K562 (cell line): Measurements from ENCODE around the gene SH3BGR. TPM values are rescaled to one million over a fixed set of nuclear protein-coding genes. Genes with fewer than 3 reads are reported as not detected.
A peak's percentile ranks its signal among the peaks of the same experiment; 100 is the strongest.

ENCODE experiments used
- CBX2 ChIP-seq: fragments of 200-600 bp; sonication (generic); IDR thresholded peaks from one replicate; pipeline ENCODE4 v1.6.1; 2012; ENCODE audit warnings: mild to moderate bottlenecking, low read length, inconsistent platforms; ENCODE audit not compliant: insufficient read depth, poor library complexity, severe bottlenecking
- ESRRA ChIP-seq: fragments of 450-650 bp; IDR thresholded peaks from 2 replicates; pipeline ENCODE4 v1.6.1; 2014; ENCODE audit warnings: low read depth, mild to moderate bottlenecking, moderate library complexity, borderline replicate concordance
- NCOA4 ChIP-seq: fragments of 450-650 bp; IDR thresholded peaks from 2 replicates; pipeline ENCODE4 v1.6.1; 2018; ENCODE audit warnings: mild to moderate bottlenecking; ENCODE audit not compliant: partially characterized antibody
- NFRKB ChIP-seq: fragments of 450-650 bp; IDR thresholded peaks from 2 replicates; pipeline ENCODE4 v1.6.1; 2016; ENCODE audit warnings: low read depth
- NR1H2 ChIP-seq: sonication (generic); formaldehyde crosslinking; IDR thresholded peaks from 2 replicates; pipeline ENCODE4 v1.4.0; 2020; ENCODE audit warnings: mild to moderate bottlenecking, missing genetic modification reagents
- RAD21 ChIP-seq, 2 experiments: fragments of 250-450 bp in 1 of 2; fragments of 450-650 bp in 1 of 2; sonication (Bioruptor Pico) in 1 of 2; formaldehyde crosslinking in 1 of 2; IDR thresholded peaks in 1 of 2; conservative IDR thresholded peaks in 1 of 2; 2 replicates each; pipeline versions ENCODE4 v1.4.0 to v1.8.0; 2020 to 2022; ENCODE audit warnings: mild to moderate bottlenecking in 2 of 2, moderate library complexity in 1 of 2
- TCFL5 ChIP-seq: fragments of 250-450 bp; sonication (Bioruptor Pico); conservative IDR thresholded peaks from 2 replicates; pipeline ENCODE4 v1.6.1; 2021; ENCODE audit warnings: mild to moderate bottlenecking, moderate library complexity, matching md5 sums
- ZC3H4 ChIP-seq: sonication (generic); formaldehyde crosslinking; IDR thresholded peaks from 2 replicates; pipeline ENCODE4 v1.9.0; 2021; ENCODE audit warnings: missing genetic modification reagents, borderline replicate concordance
- ZNF830 ChIP-seq: fragments of 250-450 bp; sonication (Bioruptor Pico); IDR thresholded peaks from 2 replicates; pipeline ENCODE4 v1.5.0; 2021; ENCODE audit warnings: mild to moderate bottlenecking
- polyA plus RNA-seq, 8 experiments: library from polyadenylated mRNA; depleted of rRNA in 4 of 8; stranded (reverse) in 5 of 8; unstranded in 3 of 8; fragments of >200 nt; fragmentation: Nextera tagmentation in 2 of 8; fragmentation: Illumina TruSeq in 1 of 8; extraction: Ambion mirVana in 2 of 8; extraction: Trizol in 1 of 8; gene quantifications; 2 replicates each; pipeline versions ENCODE4 v1.2.1 to v1.2.3, GENCODE V29; 2011 to 2014; ENCODE audit warnings: inconsistent platforms in 1 of 8, missing spikeins in 1 of 8
- total RNA-seq, 7 experiments: library from RNA; depleted of rRNA in 6 of 7; stranded (reverse); fragments of >200 nt in 6 of 7; fragmentation: Illumina TruSeq in 2 of 7; extraction: Trizol in 2 of 7; gene quantifications; 2 replicates each; pipeline versions ENCODE4 v1.2.1 to v1.2.3, GENCODE V29; 2011 to 2021; ENCODE audit warnings: low replicate concordance in 1 of 7
- TF ChIP-seq, protein P1 (sequence below): fragments of 200-800 bp; sonication (Bioruptor generic); IDR thresholded peaks from 2 replicates; pipeline ENCODE4 v1.6.1; 2017; ENCODE audit warnings: missing genetic modification characterization, missing compliant biosample characterization
- TF ChIP-seq, protein P2 (sequence below): fragments of 250-450 bp; sonication (Bioruptor Pico); IDR thresholded peaks from 2 replicates; pipeline ENCODE4 v1.8.0; 2022; ENCODE audit warnings: moderate library complexity, mild to moderate bottlenecking, inconsistent platforms
- TF ChIP-seq, protein P3 (sequence below): sonication (generic); formaldehyde crosslinking; IDR thresholded peaks from 2 replicates; pipeline ENCODE4 v1.8.1; 2023; ENCODE audit warnings: mild to moderate bottlenecking, missing genetic modification reagents

Gene SH3BGR
- total and polyA plus RNA-seq, 9 of the 15 experiments (the other 6 are each of a cell fraction or from before 2014, with no cell fraction given): 6.6 to 42.9 (median 25.6) TPM

DNA sequence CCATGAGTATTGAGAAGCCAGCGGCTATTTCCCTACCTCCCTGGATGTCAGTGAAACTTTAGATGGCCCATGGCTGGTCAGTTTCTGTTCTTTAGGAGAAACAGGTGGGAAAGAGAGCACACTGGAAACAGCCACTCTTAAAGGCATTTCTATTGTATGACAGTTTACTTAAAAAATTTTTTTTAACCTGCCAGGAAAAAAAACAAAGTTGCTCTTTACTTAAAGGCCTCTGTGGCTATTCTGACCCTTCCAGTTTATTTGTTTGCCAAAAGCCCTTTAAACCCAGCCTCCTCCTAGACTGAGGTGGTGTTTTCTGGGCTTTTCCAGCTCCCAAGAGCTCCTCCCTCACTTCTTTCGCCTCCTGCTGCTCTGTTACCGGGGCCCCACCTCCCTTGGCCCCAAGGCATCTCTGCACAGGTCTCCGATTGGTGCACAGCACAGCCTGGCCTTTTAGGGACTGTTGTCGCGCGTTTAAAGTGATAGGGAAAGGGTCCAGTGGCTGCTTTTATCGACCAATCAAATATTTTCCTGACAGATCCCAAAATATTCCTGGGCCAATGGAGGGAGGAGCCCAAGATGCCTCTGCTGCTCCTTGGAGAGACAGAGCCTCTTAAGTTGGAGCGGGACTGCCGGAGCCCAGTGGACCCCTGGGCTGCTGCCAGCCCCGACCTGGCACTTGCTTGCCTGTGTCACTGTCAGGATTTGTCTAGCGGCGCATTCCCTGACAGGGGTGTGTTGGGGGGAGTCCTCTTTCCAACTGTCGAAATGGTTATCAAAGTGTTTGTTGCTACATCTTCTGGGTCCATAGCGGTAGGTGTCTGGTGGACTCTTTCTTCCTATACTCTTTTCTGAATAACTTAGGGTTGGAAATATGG, at the start of gene SH3BGR (continued):
- TF ChIP-seq, protein P1, sequence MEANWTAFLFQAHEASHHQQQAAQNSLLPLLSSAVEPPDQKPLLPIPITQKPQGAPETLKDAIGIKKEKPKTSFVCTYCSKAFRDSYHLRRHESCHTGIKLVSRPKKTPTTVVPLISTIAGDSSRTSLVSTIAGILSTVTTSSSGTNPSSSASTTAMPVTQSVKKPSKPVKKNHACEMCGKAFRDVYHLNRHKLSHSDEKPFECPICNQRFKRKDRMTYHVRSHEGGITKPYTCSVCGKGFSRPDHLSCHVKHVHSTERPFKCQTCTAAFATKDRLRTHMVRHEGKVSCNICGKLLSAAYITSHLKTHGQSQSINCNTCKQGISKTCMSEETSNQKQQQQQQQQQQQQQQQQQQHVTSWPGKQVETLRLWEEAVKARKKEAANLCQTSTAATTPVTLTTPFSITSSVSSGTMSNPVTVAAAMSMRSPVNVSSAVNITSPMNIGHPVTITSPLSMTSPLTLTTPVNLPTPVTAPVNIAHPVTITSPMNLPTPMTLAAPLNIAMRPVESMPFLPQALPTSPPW (CRISPR knock-in tag): peak; percentile 72
- no peak for TF ChIP-seq NR1H2 (CRISPR knock-in tag)
- peak in 1 of 2 experiments; percentile 13; a peak in 1 of 4 replicates for TF ChIP-seq RAD21 (CRISPR knock-in tag; conservative IDR thresholded peaks at IDR 0.05 in 1 of 2, IDR thresholded peaks at IDR 0.05 in 1 of 2)
- peak; percentile 27; the same call in 1 of the 2 replicates for TF ChIP-seq ZNF830
- TF ChIP-seq TCFL5 (CRISPR knock-in tag): 0 out of 2 replicates have a peak, but pooled peaks have one; percentile 36
- no peak for TF ChIP-seq ZC3H4 (CRISPR knock-in tag)
- TF ChIP-seq, protein P2, sequence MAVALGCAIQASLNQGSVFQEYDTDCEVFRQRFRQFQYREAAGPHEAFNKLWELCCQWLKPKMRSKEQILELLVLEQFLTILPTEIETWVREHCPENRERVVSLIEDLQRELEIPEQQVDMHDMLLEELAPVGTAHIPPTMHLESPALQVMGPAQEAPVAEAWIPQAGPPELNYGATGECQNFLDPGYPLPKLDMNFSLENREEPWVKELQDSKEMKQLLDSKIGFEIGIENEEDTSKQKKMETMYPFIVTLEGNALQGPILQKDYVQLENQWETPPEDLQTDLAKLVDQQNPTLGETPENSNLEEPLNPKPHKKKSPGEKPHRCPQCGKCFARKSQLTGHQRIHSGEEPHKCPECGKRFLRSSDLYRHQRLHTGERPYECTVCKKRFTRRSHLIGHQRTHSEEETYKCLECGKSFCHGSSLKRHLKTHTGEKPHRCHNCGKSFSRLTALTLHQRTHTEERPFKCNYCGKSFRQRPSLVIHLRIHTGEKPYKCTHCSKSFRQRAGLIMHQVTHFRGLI (CRISPR knock-in tag): 0 out of 2 replicates have a peak, but pooled peaks have one; percentile 34
- TF ChIP-seq, protein P3, sequence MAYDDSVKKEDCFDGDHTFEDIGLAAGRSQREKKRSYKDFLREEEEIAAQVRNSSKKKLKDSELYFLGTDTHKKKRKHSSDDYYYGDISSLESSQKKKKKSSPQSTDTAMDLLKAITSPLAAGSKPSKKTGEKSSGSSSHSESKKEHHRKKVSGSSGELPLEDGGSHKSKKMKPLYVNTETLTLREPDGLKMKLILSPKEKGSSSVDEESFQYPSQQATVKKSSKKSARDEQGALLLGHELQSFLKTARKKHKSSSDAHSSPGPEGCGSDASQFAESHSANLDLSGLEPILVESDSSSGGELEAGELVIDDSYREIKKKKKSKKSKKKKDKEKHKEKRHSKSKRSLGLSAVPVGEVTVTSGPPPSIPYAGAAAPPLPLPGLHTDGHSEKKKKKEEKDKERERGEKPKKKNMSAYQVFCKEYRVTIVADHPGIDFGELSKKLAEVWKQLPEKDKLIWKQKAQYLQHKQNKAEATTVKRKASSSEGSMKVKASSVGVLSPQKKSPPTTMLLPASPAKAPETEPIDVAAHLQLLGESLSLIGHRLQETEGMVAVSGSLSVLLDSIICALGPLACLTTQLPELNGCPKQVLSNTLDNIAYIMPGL (CRISPR knock-in tag): no peak
- no peak for TF ChIP-seq NCOA4
- TF ChIP-seq ESRRA: no peak
- TF ChIP-seq CBX2: no peak
- TF ChIP-seq NFRKB: no peak
